Measurements from ENCODE around the gene AKAP13.

DNA sequence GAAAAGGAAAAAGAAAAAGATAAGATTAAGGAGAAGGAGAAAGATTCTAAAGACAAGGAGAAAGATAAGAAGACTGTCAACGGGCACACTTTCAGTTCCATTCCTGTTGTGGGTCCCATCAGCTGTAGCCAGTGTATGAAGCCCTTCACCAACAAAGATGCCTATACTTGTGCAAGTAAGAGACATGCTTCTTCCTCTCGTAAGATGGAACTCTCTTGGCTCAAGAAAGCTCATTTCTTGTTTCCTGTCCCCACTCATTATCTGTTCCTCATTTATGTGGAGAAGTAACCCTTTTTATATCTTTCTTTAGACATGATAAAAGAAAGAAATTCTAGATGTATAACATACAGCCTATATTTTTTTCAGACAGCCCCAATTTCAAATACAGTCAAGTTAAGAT lies 312.9 kb downstream of the AKAP13 start:
- no peak for TF ChIP-seq SUZ12 (IDR thresholded peaks at IDR 0.05)
- TF ChIP-seq ELF4 (IDR thresholded peaks at IDR 0.05): no peak
- TF ChIP-seq CTBP1 (IDR thresholded peaks at IDR 0.05; ENCODE audit: borderline replicate concordance): no peak
- no peak for TF ChIP-seq ARNT (IDR thresholded peaks at IDR 0.05)
- TF ChIP-seq FOXK2 (IDR thresholded peaks at IDR 0.05): no peak
- TF ChIP-seq, protein P1, sequence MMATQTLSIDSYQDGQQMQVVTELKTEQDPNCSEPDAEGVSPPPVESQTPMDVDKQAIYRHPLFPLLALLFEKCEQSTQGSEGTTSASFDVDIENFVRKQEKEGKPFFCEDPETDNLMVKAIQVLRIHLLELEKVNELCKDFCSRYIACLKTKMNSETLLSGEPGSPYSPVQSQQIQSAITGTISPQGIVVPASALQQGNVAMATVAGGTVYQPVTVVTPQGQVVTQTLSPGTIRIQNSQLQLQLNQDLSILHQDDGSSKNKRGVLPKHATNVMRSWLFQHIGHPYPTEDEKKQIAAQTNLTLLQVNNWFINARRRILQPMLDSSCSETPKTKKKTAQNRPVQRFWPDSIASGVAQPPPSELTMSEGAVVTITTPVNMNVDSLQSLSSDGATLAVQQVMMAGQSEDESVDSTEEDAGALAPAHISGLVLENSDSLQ (IDR thresholded peaks at IDR 0.05): no peak
- TF ChIP-seq FOXA1 (IDR thresholded peaks at IDR 0.05): no peak
- no peak for TF ChIP-seq SP1 (IDR thresholded peaks at IDR 0.05)
- no peak for TF ChIP-seq NFRKB (IDR thresholded peaks at IDR 0.05)
- TF ChIP-seq FOXM1 (IDR thresholded peaks at IDR 0.05; ENCODE audit: borderline replicate concordance): no peak

Data from HEK293T (cell line).